ENCODE data around the gene LRRC75A. TPM values are rescaled to one million over a fixed set of nuclear protein-coding genes. Genes with fewer than 3 reads are reported as not detected.

LRRC75A gene
- total RNA-seq, 1 experiment from 2014 or later: 2.8 TPM

DNA sequence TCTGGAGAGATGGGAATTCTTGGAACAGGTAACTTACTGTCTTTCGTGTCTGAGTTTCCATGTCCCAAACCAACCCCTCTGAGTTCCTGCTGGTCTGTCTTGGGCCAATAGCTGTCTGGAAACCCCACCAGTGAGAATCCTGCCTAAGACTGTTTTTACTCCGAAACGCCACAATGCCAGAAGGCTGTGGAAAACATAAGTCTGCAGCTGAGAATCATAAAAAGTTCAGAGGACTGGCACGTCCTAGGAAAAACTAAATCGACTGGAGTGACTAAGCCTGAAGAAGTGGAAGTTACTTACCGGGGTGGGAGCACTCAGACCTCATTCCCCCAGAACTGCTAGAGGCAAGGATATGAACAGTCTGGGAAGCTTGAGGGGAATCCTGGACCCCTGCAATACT, 13.3 kb downstream of the LRRC75A start:
- no peaks in the 10 kb centered on the region for H3K36me3 ChIP-seq (ENCODE audit: insufficient read depth, low read length, poor library complexity, severe bottlenecking)
- BruUV-seq (replicated peaks): no TSS peak
- ChIA-PET CTCF (no interaction called here), POLR2A (ENCODE audit: low non-redundant PET) (no interaction called here)
- no peaks in the 10 kb centered on the region for H3K9me3 ChIP-seq (ENCODE audit: low read depth, low read length, poor library complexity, severe bottlenecking)
- no peak overlapping the region for H3K27ac ChIP-seq (ENCODE audit: low read depth, low read length, poor library complexity, severe bottlenecking)
- intact Hi-C loops (cut with micrococcal nuclease; ENCODE audit: unreplicated experiment): no loop called here
- no peak for DNase-seq (ENCODE audit: low spot score)
- peaks cover 1% of the 10 kb centered on the region for H3K4me1 ChIP-seq (ENCODE audit: insufficient read depth, low read length, poor library complexity, severe bottlenecking)
- no peak for TF ChIP-seq EZH2 (IDR thresholded peaks at IDR 0.05; ENCODE audit: borderline replicate concordance, low read depth, low read length, poor library complexity, severe bottlenecking)
- TF ChIP-seq, protein P1, sequence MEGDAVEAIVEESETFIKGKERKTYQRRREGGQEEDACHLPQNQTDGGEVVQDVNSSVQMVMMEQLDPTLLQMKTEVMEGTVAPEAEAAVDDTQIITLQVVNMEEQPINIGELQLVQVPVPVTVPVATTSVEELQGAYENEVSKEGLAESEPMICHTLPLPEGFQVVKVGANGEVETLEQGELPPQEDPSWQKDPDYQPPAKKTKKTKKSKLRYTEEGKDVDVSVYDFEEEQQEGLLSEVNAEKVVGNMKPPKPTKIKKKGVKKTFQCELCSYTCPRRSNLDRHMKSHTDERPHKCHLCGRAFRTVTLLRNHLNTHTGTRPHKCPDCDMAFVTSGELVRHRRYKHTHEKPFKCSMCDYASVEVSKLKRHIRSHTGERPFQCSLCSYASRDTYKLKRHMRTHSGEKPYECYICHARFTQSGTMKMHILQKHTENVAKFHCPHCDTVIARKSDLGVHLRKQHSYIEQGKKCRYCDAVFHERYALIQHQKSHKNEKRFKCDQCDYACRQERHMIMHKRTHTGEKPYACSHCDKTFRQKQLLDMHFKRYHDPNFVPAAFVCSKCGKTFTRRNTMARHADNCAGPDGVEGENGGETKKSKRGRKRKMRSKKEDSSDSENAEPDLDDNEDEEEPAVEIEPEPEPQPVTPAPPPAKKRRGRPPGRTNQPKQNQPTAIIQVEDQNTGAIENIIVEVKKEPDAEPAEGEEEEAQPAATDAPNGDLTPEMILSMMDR (conservative IDR thresholded peaks at IDR 0.05; ENCODE audit: low read depth, low read length): no peak
- H3K27me3 ChIP-seq (replicated peaks; ENCODE audit: insufficient read depth, low read depth, low read length, poor library complexity): no peaks in the 10 kb centered on the region
- no peak overlapping the region for H3K4me3 ChIP-seq (ENCODE audit: low read depth, low read length, poor library complexity, severe bottlenecking)

DNA sequence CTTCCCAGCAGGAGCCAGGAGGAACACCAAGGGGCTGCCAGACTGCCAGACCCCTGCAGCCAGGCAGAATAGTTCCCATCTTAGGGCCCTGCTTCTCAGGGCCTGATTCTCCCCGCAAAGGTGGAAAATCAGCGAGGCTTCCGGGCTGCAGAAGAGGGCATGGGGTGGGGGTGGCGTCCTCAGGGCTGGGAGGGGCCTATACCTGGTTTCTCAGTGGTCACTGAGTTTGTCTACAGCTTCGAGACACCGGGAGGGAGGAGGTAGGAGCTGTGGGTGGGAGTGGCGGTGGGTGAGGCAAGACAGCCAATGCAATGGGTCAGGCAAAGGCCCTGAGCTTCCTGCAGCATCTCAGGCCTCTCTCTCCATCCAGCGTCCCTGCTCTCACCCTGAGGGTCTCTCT, 14.3 kb downstream of the LRRC75A start:
- Histone ChIP-seq H3K4me1 (ENCODE audit: insufficient read depth, low read length, poor library complexity, severe bottlenecking) (peaks cover 11% of the 10 kb centered on the region), H3K27me3 (replicated peaks; ENCODE audit: insufficient read depth, low read depth, low read length, poor library complexity) (no peaks in the 10 kb centered on the region), H3K4me3 (ENCODE audit: low read depth, low read length, poor library complexity, severe bottlenecking) (no peak overlapping the region), H3K27ac (ENCODE audit: low read depth, low read length, poor library complexity, severe bottlenecking) (no peak overlapping the region), H3K9me3 (ENCODE audit: low read depth, low read length, poor library complexity, severe bottlenecking) (no peaks in the 10 kb centered on the region), H3K36me3 (ENCODE audit: insufficient read depth, low read length, poor library complexity, severe bottlenecking) (no peaks in the 10 kb centered on the region)
- BruUV-seq (replicated peaks): no TSS peak
- ChIA-PET CTCF (no interaction called here), POLR2A (ENCODE audit: low non-redundant PET) (no interaction called here)
- no peak for DNase-seq (ENCODE audit: low spot score)
- TF ChIP-seq, protein P1 (conservative IDR thresholded peaks at IDR 0.05; ENCODE audit: low read depth, low read length): no peak
- TF ChIP-seq EZH2 (IDR thresholded peaks at IDR 0.05; ENCODE audit: borderline replicate concordance, low read depth, low read length, poor library complexity, severe bottlenecking): no peak
- intact Hi-C loops (cut with micrococcal nuclease; ENCODE audit: unreplicated experiment): no loop called here

DNA sequence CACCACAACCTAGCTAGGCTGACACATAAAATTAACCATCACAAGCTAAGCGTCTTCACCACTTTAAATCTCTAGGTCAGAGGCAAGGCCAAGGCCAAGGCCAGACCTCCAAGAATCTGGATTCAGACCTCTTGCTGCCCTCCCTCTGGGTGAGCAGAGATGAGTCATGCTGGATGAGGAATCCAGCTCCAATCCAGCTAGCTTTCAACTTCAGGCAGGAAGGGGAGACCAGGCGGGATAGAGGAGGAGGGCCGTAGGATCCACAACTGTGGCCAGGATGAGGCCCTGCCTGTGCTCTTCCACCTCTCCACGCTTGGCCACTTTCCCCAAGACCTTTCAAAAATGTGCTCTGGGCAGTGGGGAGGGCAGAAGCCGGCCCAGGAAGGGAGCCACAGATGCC, 14.7 kb downstream of the LRRC75A start:
- BruUV-seq (replicated peaks): no TSS peak
- ChIA-PET POLR2A (ENCODE audit: low non-redundant PET) (no interaction called here), CTCF (no interaction called here)
- Histone ChIP-seq H3K36me3 (ENCODE audit: insufficient read depth, low read length, poor library complexity, severe bottlenecking) (no peaks in the 10 kb centered on the region), H3K4me3 (ENCODE audit: low read depth, low read length, poor library complexity, severe bottlenecking) (no peak overlapping the region), H3K27me3 (replicated peaks; ENCODE audit: insufficient read depth, low read depth, low read length, poor library complexity) (no peaks in the 10 kb centered on the region), H3K27ac (ENCODE audit: low read depth, low read length, poor library complexity, severe bottlenecking) (no peak overlapping the region), H3K9me3 (ENCODE audit: low read depth, low read length, poor library complexity, severe bottlenecking) (no peaks in the 10 kb centered on the region), H3K4me1 (ENCODE audit: insufficient read depth, low read length, poor library complexity, severe bottlenecking) (peaks cover 14% of the 10 kb centered on the region)
- no peak for TF ChIP-seq EZH2 (IDR thresholded peaks at IDR 0.05; ENCODE audit: borderline replicate concordance, low read depth, low read length, poor library complexity, severe bottlenecking)
- TF ChIP-seq, protein P1 (conservative IDR thresholded peaks at IDR 0.05; ENCODE audit: low read depth, low read length): no peak
- intact Hi-C loops (cut with micrococcal nuclease; ENCODE audit: unreplicated experiment): no loop called here
- no peak for DNase-seq (ENCODE audit: low spot score)

All from A673 (cell line).